GM19238 (cell line): ENCODE results near the gene FOLR3.
A peak's percentile ranks its signal among the peaks of the same experiment; 100 is the strongest.
"Not testable (repeated sequence)": the region's sequence is repeated elsewhere in the genome, so short reads cannot be mapped to it uniquely, and the experiment has no call there.

Experiments used
- DNase-seq: peaks from one replicate; pipeline ENCODE4 v3.0.0; 2011; ENCODE audit warnings: low spot score; ENCODE audit not compliant: insufficient read length

The FOLR3 gene

GRCh38 chr11:72135473-72135872, at the start of gene FOLR3:
FOLR3 (plus strand) TSS chr11:72135725; CDS start chr11:72135953, 228 bp downstream.
- not testable (repeated sequence) for DNase-seq

GRCh38 chr11:72088076-72088808, 47.3 kb upstream of the FOLR3 start:
- DNase-seq, result no peak

- DNase-seq, result peak; percentile 63
Measured at GRCh38 chr11:72091292-72091691, 44.2 kb upstream of the FOLR3 start.

- DNase-seq, result no peak
Measured at GRCh38 chr11:72098741-72099140, 36.8 kb upstream of the FOLR3 start.

GRCh38 chr11:72100009-72100408, 35.5 kb upstream of the FOLR3 start:
- no peak for DNase-seq

- no peak for DNase-seq
Measured at GRCh38 chr11:72100462-72100861, 35.1 kb upstream of the FOLR3 start.

- no peak for DNase-seq
Measured at GRCh38 chr11:72102162-72102561, 33.4 kb upstream of the FOLR3 start.

GRCh38 chr11:72102631-72102945, 32.9 kb upstream of the FOLR3 start:
- DNase-seq, result no peak

- DNase-seq, result peak; percentile 88
Measured at GRCh38 chr11:72102946-72103753, 32.4 kb upstream of the FOLR3 start, which contains the start of gene LAMTOR1. LAMTOR1 (minus strand) TSS chr11:72103297; CDS start chr11:72103224, 73 bp downstream.

GRCh38 chr11:72103754-72104167, 31.8 kb upstream of the FOLR3 start:
- no peak for DNase-seq

- no peak for DNase-seq
Measured at GRCh38 chr11:72105888-72106287, 29.6 kb upstream of the FOLR3 start, which contains the start of gene TOMT. TOMT (plus strand) TSS chr11:72105924; CDS start chr11:72105952, 28 bp downstream.

- DNase-seq, result no peak
Measured at GRCh38 chr11:72111300-72112142, 24.0 kb upstream of the FOLR3 start.

GRCh38 chr11:72112143-72112977, 23.2 kb upstream of the FOLR3 start, which contains the start of gene ANAPC15:
ANAPC15 (minus strand) TSS chr11:72112695; CDS start chr11:72111276, 1,419 bp downstream.
- DNase-seq, result peak; percentile 83

- DNase-seq, result no peak
Measured at GRCh38 chr11:72112978-72113808, 22.3 kb upstream of the FOLR3 start.

- no peak for DNase-seq
Measured at GRCh38 chr11:72114570-72114969, 21.0 kb upstream of the FOLR3 start.

- no peak for DNase-seq
Measured at GRCh38 chr11:72116019-72116755, 19.3 kb upstream of the FOLR3 start.

- no peak for DNase-seq
Measured at GRCh38 chr11:72119198-72119597, 16.3 kb upstream of the FOLR3 start.

- no peak for DNase-seq
Measured at GRCh38 chr11:72120930-72121329, 14.6 kb upstream of the FOLR3 start.

GRCh38 chr11:72122607-72123006, 12.9 kb upstream of the FOLR3 start:
- no peak for DNase-seq
